ENCODE measurements around the gene CLN3. TPM values are rescaled to one million over a fixed set of nuclear protein-coding genes. Genes with fewer than 3 reads are reported as not detected.

Gene CLN3
- total RNA-seq, 1 experiment from 2014 or later = 60.9 TPM

GRCh38 chr16:28478506-28479180 lies 13.2 kb downstream of the CLN3 start:
- no TSS peak for BruUV-seq (replicated peaks)
- ATAC-seq (no peak), DNase-seq (ENCODE audit: low read depth, low spot score) (no peak)
- ChIA-PET CTCF (interaction anchor here (0.6 kb wide), 1 partner anchor 12 kb away, joined by 10 read pairs; no protein-coding TSS in a partner anchor), POLR2A (no interaction called here)
- intact Hi-C loops (cut with micrococcal nuclease; ENCODE audit: unreplicated experiment) (no loop called here), in situ Hi-C loops (cut with HindIII; ENCODE audit: low pct_unique_long_range_greater_than_20kb, low sequenced_read_pairs) (no loop called here)
- H3K9me3 ChIP-seq (ENCODE audit: control insufficient read depth, insufficient read depth, low read depth, low read length) = no peaks in the 10 kb centered on the region
- no peaks in the 10 kb centered on the region for H3K27me3 ChIP-seq (ENCODE audit: control insufficient read depth, insufficient read depth, low read length)
- H3K36me3 ChIP-seq (ENCODE audit: control insufficient read depth, insufficient read depth, low read length) = no peaks in the 10 kb centered on the region; the same call in 1 of the 2 replicates
- H3K4me3 ChIP-seq (ENCODE audit: low read depth in 2 of 2, low read length in 2 of 2) = no peak overlapping the region
- H3K4me1 ChIP-seq (ENCODE audit: control insufficient read depth, insufficient read depth, low read length) = no peaks in the 10 kb centered on the region
- no peak for TF ChIP-seq POLR2AphosphoS5 (IDR thresholded peaks at IDR 0.05; ENCODE audit: low read depth, low read length)
- TF ChIP-seq TCF7L2 (IDR thresholded peaks at IDR 0.05; ENCODE audit: low read depth, low read length) = no peak
- TF ChIP-seq REST (IDR thresholded peaks at IDR 0.05; ENCODE audit: insufficient read depth in 1 of 2, low read depth in 2 of 2, low read length in 1 of 2) = no peak
- no peak for TF ChIP-seq CTCF (IDR thresholded peaks at IDR 0.05)
- TF ChIP-seq SIN3A (IDR thresholded peaks at IDR 0.05; ENCODE audit: borderline replicate concordance, insufficient read depth, low read depth, low read length) = no peak
- H3K27ac ChIP-seq (ENCODE audit: low read length) = no peak overlapping the region

GRCh38 chr16:28477311-28477920 lies 14.5 kb downstream of the CLN3 start:
- no TSS peak for BruUV-seq (replicated peaks)
- H3K36me3 ChIP-seq (ENCODE audit: control insufficient read depth, insufficient read depth, low read length) = no peaks in the 10 kb centered on the region; the same call in 1 of the 2 replicates
- in situ Hi-C loops (cut with HindIII; ENCODE audit: low pct_unique_long_range_greater_than_20kb, low sequenced_read_pairs) (no loop called here), intact Hi-C loops (cut with micrococcal nuclease; ENCODE audit: unreplicated experiment) (no loop called here)
- POLR2A ChIA-PET = interaction anchor here (0.5 to 0.6 kb wide), 2 partner anchors 15 to 205 kb away, joined by 3 to 8 read pairs; partner anchors contain the start of gene CLN3
- H3K4me3 ChIP-seq (ENCODE audit: low read depth in 2 of 2, low read length in 2 of 2) = no peak overlapping the region
- ATAC-seq (no peak), DNase-seq (ENCODE audit: low read depth, low spot score) (no peak)
- TF ChIP-seq CTCF (IDR thresholded peaks at IDR 0.05) = no peak
- TF ChIP-seq POLR2AphosphoS5 (IDR thresholded peaks at IDR 0.05; ENCODE audit: low read depth, low read length) = no peak
- TF ChIP-seq REST (IDR thresholded peaks at IDR 0.05; ENCODE audit: insufficient read depth in 1 of 2, low read depth in 2 of 2, low read length in 1 of 2) = no peak
- no peak for TF ChIP-seq SIN3A (IDR thresholded peaks at IDR 0.05; ENCODE audit: borderline replicate concordance, insufficient read depth, low read depth, low read length)
- no peaks in the 10 kb centered on the region for H3K9me3 ChIP-seq (ENCODE audit: control insufficient read depth, insufficient read depth, low read depth, low read length)
- no peaks in the 10 kb centered on the region for H3K4me1 ChIP-seq (ENCODE audit: control insufficient read depth, insufficient read depth, low read length)
- CTCF ChIA-PET = no interaction called here
- no peak overlapping the region for H3K27ac ChIP-seq (ENCODE audit: low read length)
- H3K27me3 ChIP-seq (ENCODE audit: control insufficient read depth, insufficient read depth, low read length) = no peaks in the 10 kb centered on the region

Data from Panc1 (cell line).